Measurements from ENCODE around the gene DDX43.

GRCh38 chr6:73372516-73372915 is 22.1 kb upstream of the DDX43 start:
- TF ChIP-seq POLR2A (IDR thresholded peaks at IDR 0.05) (no peak), CTCF (IDR thresholded peaks at IDR 0.05) (no peak)

Measured in lower leg skin (tissue), 3 donors.